Loucy (cell line): ENCODE results near the gene BMPR1B.
A peak's percentile ranks its signal among the peaks of the same experiment; 100 is the strongest.

Experiments
- H2AFZ ChIP-seq: fragments of 200-600 bp; sonication (generic); 2 replicates; pipeline ENCODE4 v1.6.0; 2016; ENCODE audit warnings: antibody characterized with exemption, mild to moderate bottlenecking, low read length, moderate library complexity
- H3F3A ChIP-seq: fragments of 200-600 bp; 2 replicates; pipeline ENCODE4 v1.6.0; 2016; ENCODE audit warnings: antibody characterized with exemption, low read depth, mild to moderate bottlenecking
- H3K27me3 ChIP-seq: fragments of 200-600 bp; sonication (generic); 2 replicates; pipeline ENCODE4 v1.6.1; 2014; ENCODE audit warnings: low read length, mild to moderate bottlenecking; ENCODE audit not compliant: insufficient read depth, poor library complexity, severe bottlenecking
- H3K36me3 ChIP-seq: fragments of 200-600 bp; sonication (generic); 2 replicates; pipeline ENCODE4 v1.6.1; 2016; ENCODE audit warnings: low read length; ENCODE audit not compliant: insufficient read depth
- H3K4me1 ChIP-seq: fragments of 200-600 bp; sonication (generic); 2 replicates; pipeline ENCODE4 v1.5.1; 2014; ENCODE audit warnings: low read length, mild to moderate bottlenecking; ENCODE audit not compliant: insufficient read depth, poor library complexity, severe bottlenecking
- H3K4me2 ChIP-seq: fragments of 200-600 bp; sonication (generic); 2 replicates; pipeline ENCODE4 v1.6.0; 2014; ENCODE audit warnings: antibody characterized with exemption, low read length, low read depth, mild to moderate bottlenecking; ENCODE audit not compliant: poor library complexity, severe bottlenecking
- H3K4me3 ChIP-seq: fragments of 200-600 bp; sonication (generic); 2 replicates; pipeline ENCODE4 v1.5.1; 2014; ENCODE audit warnings: low read length, mild to moderate bottlenecking, mixed read lengths; ENCODE audit not compliant: poor library complexity, severe bottlenecking
- H3K79me2 ChIP-seq: fragments of 200-600 bp; sonication (generic); 2 replicates; pipeline ENCODE4 v1.6.1; 2014; ENCODE audit warnings: low read length; ENCODE audit not compliant: insufficient read depth
- H3K9ac ChIP-seq: fragments of 200-600 bp; sonication (generic); 2 replicates; pipeline ENCODE4 v1.6.0; 2014; ENCODE audit warnings: mild to moderate bottlenecking, low read depth, low read length, moderate library complexity; ENCODE audit not compliant: poor library complexity, severe bottlenecking
- H3K9me2 ChIP-seq: fragments of 200-600 bp; sonication (generic); replicated peaks from 2 replicates; pipeline ENCODE4 v1.6.1; 2016; ENCODE audit warnings: low read depth, low read length, mixed read lengths
- H3K9me3 ChIP-seq: fragments of 200-600 bp; sonication (generic); 2 replicates; pipeline ENCODE4 v1.6.1; 2014; ENCODE audit warnings: mild to moderate bottlenecking, antibody characterized with exemption, low read length, low read depth; ENCODE audit not compliant: insufficient read depth
- H4K20me1 ChIP-seq: fragments of 200-600 bp; sonication (generic); 2 replicates; pipeline ENCODE4 v1.6.0; 2014; ENCODE audit warnings: antibody characterized with exemption, low read length, mild to moderate bottlenecking; ENCODE audit not compliant: insufficient read depth, poor library complexity, severe bottlenecking
- CTCF ChIP-seq: fragments of 200-600 bp; sonication (generic); conservative IDR thresholded peaks from 2 replicates; pipeline ENCODE4 v1.5.1; 2014; ENCODE audit warnings: mild to moderate bottlenecking, antibody characterized with exemption, low read length
- EZH2phosphoT487 ChIP-seq: fragments of 200-600 bp; IDR thresholded peaks from 2 replicates; pipeline ENCODE4 v1.6.1; 2018; ENCODE audit warnings: antibody characterized with exemption, mild to moderate bottlenecking, moderate library complexity, borderline replicate concordance

The BMPR1B gene

GRCh38 chr4:94758141-94758699 is 465 bp downstream of the BMPR1B start:
- Histone ChIP-seq H3K4me1 (no peaks in the 10 kb centered on the region), H3K9ac (no peak overlapping the region), H2AFZ (no peak overlapping the region), H3K27me3 (peaks cover 35% of the 10 kb centered on the region), H4K20me1 (no peaks in the 10 kb centered on the region), H3K4me2 (no peak overlapping the region), H3K4me3 (no peak overlapping the region), H3K9me3 (no peaks in the 10 kb centered on the region), H3K79me2 (no peaks in the 10 kb centered on the region), H3K9me2 (no peaks in the 10 kb centered on the region), H3F3A (no peaks in the 10 kb centered on the region), H3K36me3 (no peaks in the 10 kb centered on the region)
- no peak for TF ChIP-seq CTCF
- TF ChIP-seq EZH2phosphoT487, result no peak

GRCh38 chr4:94758700-94759399 is 1.1 kb downstream of the BMPR1B start:
- no peak overlapping the region for H3K4me2 ChIP-seq
- no peaks in the 10 kb centered on the region for H3K4me1 ChIP-seq
- H3K4me3 ChIP-seq, result no peak overlapping the region
- H3F3A ChIP-seq, result no peaks in the 10 kb centered on the region
- H3K9me3 ChIP-seq, result no peaks in the 10 kb centered on the region
- H3K79me2 ChIP-seq, result no peaks in the 10 kb centered on the region
- peaks cover 35% of the 10 kb centered on the region for H3K27me3 ChIP-seq
- no peaks in the 10 kb centered on the region for H4K20me1 ChIP-seq
- H3K9ac ChIP-seq, result no peak overlapping the region
- H3K36me3 ChIP-seq, result no peaks in the 10 kb centered on the region
- TF ChIP-seq EZH2phosphoT487 (no peak), CTCF (no peak)
- H2AFZ ChIP-seq, result 0 out of 2 replicates have a peak overlapping the region, but pooled peaks have one; percentile 2
- no peaks in the 10 kb centered on the region for H3K9me2 ChIP-seq

- Histone ChIP-seq H3K4me1 (no peaks in the 10 kb centered on the region), H3F3A (no peaks in the 10 kb centered on the region), H3K79me2 (no peaks in the 10 kb centered on the region), H3K4me2 (no peak overlapping the region), H3K36me3 (no peaks in the 10 kb centered on the region), H3K9me2 (no peaks in the 10 kb centered on the region), H4K20me1 (no peaks in the 10 kb centered on the region), H3K27me3 (peaks cover 34% of the 10 kb centered on the region), H3K4me3 (no peak overlapping the region), H3K9ac (no peak overlapping the region), H2AFZ (no peak overlapping the region), H3K9me3 (no peaks in the 10 kb centered on the region)
- no peak for TF ChIP-seq EZH2phosphoT487
These were observed 2.0 kb downstream of the BMPR1B start for GRCh38 chr4:94759767-94760211.
